ENCODE results near the gene FASTK.

- TF ChIP-seq, protein P1, sequence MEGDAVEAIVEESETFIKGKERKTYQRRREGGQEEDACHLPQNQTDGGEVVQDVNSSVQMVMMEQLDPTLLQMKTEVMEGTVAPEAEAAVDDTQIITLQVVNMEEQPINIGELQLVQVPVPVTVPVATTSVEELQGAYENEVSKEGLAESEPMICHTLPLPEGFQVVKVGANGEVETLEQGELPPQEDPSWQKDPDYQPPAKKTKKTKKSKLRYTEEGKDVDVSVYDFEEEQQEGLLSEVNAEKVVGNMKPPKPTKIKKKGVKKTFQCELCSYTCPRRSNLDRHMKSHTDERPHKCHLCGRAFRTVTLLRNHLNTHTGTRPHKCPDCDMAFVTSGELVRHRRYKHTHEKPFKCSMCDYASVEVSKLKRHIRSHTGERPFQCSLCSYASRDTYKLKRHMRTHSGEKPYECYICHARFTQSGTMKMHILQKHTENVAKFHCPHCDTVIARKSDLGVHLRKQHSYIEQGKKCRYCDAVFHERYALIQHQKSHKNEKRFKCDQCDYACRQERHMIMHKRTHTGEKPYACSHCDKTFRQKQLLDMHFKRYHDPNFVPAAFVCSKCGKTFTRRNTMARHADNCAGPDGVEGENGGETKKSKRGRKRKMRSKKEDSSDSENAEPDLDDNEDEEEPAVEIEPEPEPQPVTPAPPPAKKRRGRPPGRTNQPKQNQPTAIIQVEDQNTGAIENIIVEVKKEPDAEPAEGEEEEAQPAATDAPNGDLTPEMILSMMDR (IDR thresholded peaks at IDR 0.05; ENCODE audit: low read length), result no peak
- TF ChIP-seq EZH2 (IDR thresholded peaks at IDR 0.05; ENCODE audit: borderline replicate concordance, low read length), result no peak
Observed at GRCh38 chr7:151075662-151075971, 5.0 kb downstream of the FASTK start.

All from OCI-LY1 (cell line).